Thoracic aorta (tissue), 2 donors: ENCODE results near the gene TRIO. TPM values are rescaled to one million over a fixed set of nuclear protein-coding genes. Genes with fewer than 3 reads are reported as not detected.
A peak's percentile ranks its signal among the peaks of the same experiment; 100 is the strongest.

ENCODE experiments used
- ATAC-seq: fragments of 150-250 bp; one replicate; pipeline ENCODE4 v1.8.0; 2017; ENCODE audit warnings: low read depth; ENCODE audit not compliant: insufficient number of reproducible peaks, low FRiP score
- DNase-seq: peaks from one replicate; pipeline ENCODE4 v3.0.0-alpha.2; 2020; ENCODE audit warnings: low spot score
- H3K27ac ChIP-seq, 2 donors: fragments of 200-600 bp; sonication (generic); 1 replicate in 1 of 2; 2 replicates in 1 of 2; pipeline ENCODE4 v1.5.1; 2016; ENCODE audit warnings: mild to moderate bottlenecking in 2 of 2, moderate library complexity in 2 of 2
- H3K27me3 ChIP-seq: fragments of 200-600 bp; sonication (generic); replicated peaks from 2 replicates; pipeline ENCODE4 v1.6.0; 2016; ENCODE audit warnings: mild to moderate bottlenecking; ENCODE audit not compliant: insufficient read depth
- H3K36me3 ChIP-seq: fragments of 200-600 bp; sonication (generic); one replicate; pipeline ENCODE4 v1.5.1; 2016
- H3K4me1 ChIP-seq, 2 donors: fragments of 200-600 bp; sonication (generic); 1 replicate in 1 of 2; 2 replicates in 1 of 2; pipeline versions ENCODE4 v1.5.1 to v1.6.0; 2016; ENCODE audit warnings: low read depth in 2 of 2, mild to moderate bottlenecking in 1 of 2; ENCODE audit not compliant: control insufficient read depth in 1 of 2
- H3K4me3 ChIP-seq: fragments of 200-600 bp; sonication (generic); 2 replicates; pipeline ENCODE4 v1.5.1; 2016; ENCODE audit warnings: mild to moderate bottlenecking
- H3K9me3 ChIP-seq: fragments of 200-600 bp; sonication (generic); 2 replicates; pipeline ENCODE4 v1.5.1; 2016
- total RNA-seq, 2 donors: library from RNA; depleted of rRNA; stranded (reverse); fragments of >200 nt; gene quantifications; one replicate each; pipeline versions ENCODE4 v1.1.0 to v1.2.3, GENCODE V29; 2016
- TF ChIP-seq, protein P1 (sequence below): fragments of 200-600 bp; sonication (generic); IDR thresholded peaks from one replicate; pipeline ENCODE4 v1.5.1; 2019; ENCODE audit warnings: antibody characterized with exemption

Gene TRIO
- total RNA-seq, 2 donors from 2014 or later, result 219 to 300 TPM

DNA sequence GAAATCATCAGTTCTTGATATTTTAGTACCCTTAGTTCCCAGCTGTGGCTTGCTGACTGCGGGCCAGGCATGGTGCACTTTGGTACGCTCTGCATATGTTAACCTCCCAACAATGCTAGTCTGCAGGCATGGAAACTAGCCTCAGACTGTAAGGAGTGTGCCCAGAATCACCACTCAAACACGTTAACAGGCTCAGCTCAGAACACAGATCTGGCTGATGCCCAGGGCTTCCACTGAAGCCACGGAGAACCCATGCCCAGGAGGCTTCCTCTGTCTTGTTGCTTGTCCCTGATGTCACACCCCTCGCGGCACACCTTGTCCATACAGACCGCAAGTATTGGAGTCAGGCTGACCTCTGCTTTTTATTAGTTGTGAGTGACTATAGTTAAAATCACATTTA lies 251.2 kb downstream of the TRIO start:
- H3K4me1 ChIP-seq, result peaks cover 10 to 19% of the 10 kb centered on the region in 2 donors
- H3K4me3 ChIP-seq, result no peak overlapping the region
- no peaks in the 10 kb centered on the region for H3K27me3 ChIP-seq
- H3K27ac ChIP-seq, result no peak overlapping the region
- peaks cover 44% of the 10 kb centered on the region for H3K36me3 ChIP-seq
- H3K9me3 ChIP-seq, result no peaks in the 10 kb centered on the region
- TF ChIP-seq, protein P1, sequence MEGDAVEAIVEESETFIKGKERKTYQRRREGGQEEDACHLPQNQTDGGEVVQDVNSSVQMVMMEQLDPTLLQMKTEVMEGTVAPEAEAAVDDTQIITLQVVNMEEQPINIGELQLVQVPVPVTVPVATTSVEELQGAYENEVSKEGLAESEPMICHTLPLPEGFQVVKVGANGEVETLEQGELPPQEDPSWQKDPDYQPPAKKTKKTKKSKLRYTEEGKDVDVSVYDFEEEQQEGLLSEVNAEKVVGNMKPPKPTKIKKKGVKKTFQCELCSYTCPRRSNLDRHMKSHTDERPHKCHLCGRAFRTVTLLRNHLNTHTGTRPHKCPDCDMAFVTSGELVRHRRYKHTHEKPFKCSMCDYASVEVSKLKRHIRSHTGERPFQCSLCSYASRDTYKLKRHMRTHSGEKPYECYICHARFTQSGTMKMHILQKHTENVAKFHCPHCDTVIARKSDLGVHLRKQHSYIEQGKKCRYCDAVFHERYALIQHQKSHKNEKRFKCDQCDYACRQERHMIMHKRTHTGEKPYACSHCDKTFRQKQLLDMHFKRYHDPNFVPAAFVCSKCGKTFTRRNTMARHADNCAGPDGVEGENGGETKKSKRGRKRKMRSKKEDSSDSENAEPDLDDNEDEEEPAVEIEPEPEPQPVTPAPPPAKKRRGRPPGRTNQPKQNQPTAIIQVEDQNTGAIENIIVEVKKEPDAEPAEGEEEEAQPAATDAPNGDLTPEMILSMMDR, result no peak
- ATAC-seq, result no peak
- DNase-seq, result no peak

DNA sequence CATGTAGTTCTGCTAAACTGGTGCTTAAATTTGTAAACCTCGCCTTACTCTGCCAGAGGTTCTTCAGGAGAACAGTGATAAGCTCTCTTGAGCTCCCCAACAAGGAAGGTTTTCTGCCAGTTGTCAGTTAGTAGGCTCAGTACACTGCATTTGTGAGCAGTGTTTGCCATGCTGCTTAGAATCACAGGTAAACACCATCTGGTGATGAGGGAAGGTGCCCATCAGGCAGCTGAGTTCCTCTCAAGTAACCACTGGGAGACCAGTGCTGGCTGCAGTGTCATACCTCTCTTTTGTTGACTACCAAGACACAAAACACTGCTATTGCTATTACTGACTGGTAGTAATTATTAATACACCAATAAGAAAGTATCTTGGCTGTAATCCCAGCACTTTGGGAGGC lies 252.3 kb downstream of the TRIO start:
- Histone ChIP-seq H3K27ac (no peak overlapping the region), H3K36me3 (peaks cover 34% of the 10 kb centered on the region), H3K4me1 (peaks cover 10 to 19% of the 10 kb centered on the region in 2 donors), H3K9me3 (no peaks in the 10 kb centered on the region), H3K4me3 (no peak overlapping the region), H3K27me3 (no peaks in the 10 kb centered on the region)
- ATAC-seq (no peak), DNase-seq (no peak)
- TF ChIP-seq, protein P1, result no peak

DNA sequence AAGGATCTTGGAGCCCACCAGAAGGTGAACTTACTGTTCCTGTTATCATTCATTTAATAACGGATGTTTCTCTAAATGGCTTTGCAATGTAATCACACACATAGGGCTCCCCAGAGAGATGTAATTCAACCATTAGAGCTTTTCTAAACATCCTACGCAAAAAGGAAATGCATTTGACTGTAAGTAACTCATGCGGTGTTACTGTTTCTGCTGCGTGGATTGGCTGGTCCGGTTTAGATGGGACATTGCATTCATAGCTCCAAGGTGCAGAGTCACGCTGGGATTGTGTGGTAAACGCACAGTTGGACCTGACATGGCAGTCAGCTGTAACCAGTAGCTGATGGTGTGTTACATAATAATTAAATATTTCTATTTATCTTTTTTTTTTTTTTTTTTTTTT lies 252.9 kb downstream of the TRIO start:
- Histone ChIP-seq H3K27ac (no peak overlapping the region), H3K4me3 (no peak overlapping the region), H3K9me3 (no peaks in the 10 kb centered on the region), H3K4me1 (peaks cover 10 to 19% of the 10 kb centered on the region in 2 donors), H3K36me3 (peaks cover 28% of the 10 kb centered on the region), H3K27me3 (no peaks in the 10 kb centered on the region)
- TF ChIP-seq, protein P1, result no peak
- ATAC-seq (no peak), DNase-seq (no peak)

DNA sequence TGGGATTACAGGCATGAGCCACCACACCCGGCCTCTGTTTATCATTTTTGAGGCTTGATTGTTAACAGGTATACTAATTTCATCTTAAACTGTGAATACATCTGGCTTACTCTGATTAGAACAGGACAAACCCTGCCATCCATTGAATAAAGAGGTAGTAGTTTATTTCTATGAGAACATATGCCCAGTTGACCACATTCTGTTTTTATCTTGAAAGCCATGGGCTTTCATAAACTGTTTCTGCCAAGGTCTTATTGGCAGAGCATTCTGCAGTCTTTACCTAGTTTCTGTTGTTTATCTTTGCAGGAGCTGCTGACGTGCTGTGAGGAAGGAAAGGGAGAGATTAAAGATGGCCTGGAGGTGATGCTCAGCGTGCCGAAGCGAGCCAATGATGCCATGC lies 253.6 kb downstream of the TRIO start:
- TF ChIP-seq, protein P1, result no peak
- H3K9me3 ChIP-seq, result no peaks in the 10 kb centered on the region
- no peak overlapping the region for H3K4me3 ChIP-seq
- no peaks in the 10 kb centered on the region for H3K27me3 ChIP-seq
- peaks cover 28% of the 10 kb centered on the region for H3K36me3 ChIP-seq
- peak overlapping the region; percentile 31 to 57 for H3K27ac ChIP-seq
- DNase-seq (no peak), ATAC-seq (no peak)
- H3K4me1 ChIP-seq, result peaks cover 10 to 19% of the 10 kb centered on the region in 2 donors

DNA sequence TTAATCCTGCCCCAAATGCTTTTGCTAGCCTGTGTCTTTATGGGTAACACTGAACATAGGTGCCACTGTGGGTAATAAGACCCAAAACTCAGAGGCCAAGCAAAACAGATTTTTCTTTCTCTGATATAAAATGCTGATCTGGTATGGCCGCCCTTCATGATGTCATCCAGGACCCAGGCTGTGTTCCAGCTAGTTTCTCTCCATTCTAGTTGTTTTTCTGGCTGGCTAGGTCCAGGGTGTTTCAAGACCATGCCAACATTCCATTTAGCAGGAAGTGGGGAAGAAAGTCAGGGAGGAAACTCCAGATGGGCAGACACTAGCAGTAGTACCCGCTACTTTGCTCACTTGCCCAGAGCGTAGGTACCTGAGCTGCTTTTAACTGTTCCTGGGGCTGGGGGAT lies 254.6 kb downstream of the TRIO start:
- peaks cover 23% of the 10 kb centered on the region for H3K36me3 ChIP-seq
- peaks cover 10 to 19% of the 10 kb centered on the region in 2 donors for H3K4me1 ChIP-seq
- H3K9me3 ChIP-seq, result no peaks in the 10 kb centered on the region
- H3K4me3 ChIP-seq, result no peak overlapping the region
- ATAC-seq (peak; percentile 87), DNase-seq (no peak)
- TF ChIP-seq, protein P1, result no peak
- no peaks in the 10 kb centered on the region for H3K27me3 ChIP-seq
- peak overlapping the region; percentile 57 to 64 for H3K27ac ChIP-seq
